H1 (cell line): ENCODE measurements around the gene HSFX4. TPM values are rescaled to one million over a fixed set of nuclear protein-coding genes. Genes with fewer than 3 reads are reported as not detected.
"Not testable (repeated sequence)": the region's sequence is repeated elsewhere in the genome, so short reads cannot be mapped to it uniquely, and the experiment has no call there.

Experiments used
- CTCF ChIA-PET: fragments of 300-600 bp; sonication (Branson Sonifier 250); formaldehyde crosslinking; loops from one replicate; lab custom pipeline; 2021; ENCODE audit not compliant: partially characterized antibody; lab: Charles Lee
- POLR2A ChIA-PET: fragments of 300-600 bp; sonication (Branson Sonifier 250); formaldehyde crosslinking; loops from one replicate; lab custom pipeline; 2021; ENCODE audit warnings: inconsistent platforms; ENCODE audit not compliant: partially characterized antibody; lab: Charles Lee
- DNase-seq, 2 experiments: peaks; one replicate each; pipeline versions ENCODE4 v3.0.0 to v3.0.0-alpha.2; 2010 to 2022; ENCODE audit warnings: low spot score in 2 of 2, low read depth in 1 of 2, mixed read lengths in 1 of 2
- FAIRE-seq: peaks from 2 replicates; lab custom pipeline; 2011; peaks lifted over from hg19 to GRCh38; lab: Jason Lieb, UNC
- H2AFZ ChIP-seq: 2 replicates; pipeline ENCODE4 v1.8.1; 2012; ENCODE audit warnings: low read length, inconsistent platforms
- H2AK5ac ChIP-seq: 2 replicates; pipeline ENCODE4 v1.6.1; 2013; ENCODE audit warnings: low read depth, low read length
- H2BK120ac ChIP-seq: replicated peaks from 2 replicates; pipeline ENCODE3; 2013; ENCODE audit warnings: low read depth, low read length, inconsistent platforms
- H2BK12ac ChIP-seq: 2 replicates; pipeline ENCODE4 v1.6.1; 2013; ENCODE audit warnings: low read depth, low read length
- H2BK15ac ChIP-seq: 2 replicates; pipeline ENCODE4 v1.6.1; 2013; ENCODE audit warnings: low read length
- H2BK20ac ChIP-seq: 2 replicates; pipeline ENCODE4 v1.6.1; 2013; ENCODE audit warnings: low read length
- H2BK5ac ChIP-seq: 2 replicates; pipeline ENCODE4 v1.6.1; 2013; ENCODE audit warnings: low read depth, low read length
- H3K14ac ChIP-seq: 2 replicates; pipeline ENCODE4 v1.6.1; 2013; ENCODE audit warnings: inconsistent platforms; ENCODE audit not compliant: insufficient read length
- H3K18ac ChIP-seq: 2 replicates; pipeline ENCODE4 v1.6.1; 2013; ENCODE audit warnings: low read length; ENCODE audit errors: extremely low read depth
- H3K23ac ChIP-seq: 2 replicates; pipeline ENCODE4 v1.6.1; 2013; ENCODE audit warnings: inconsistent platforms; ENCODE audit not compliant: insufficient read length
- H3K23me2 ChIP-seq: 2 replicates; pipeline ENCODE4 v1.6.1; 2013; ENCODE audit warnings: low read depth, low read length
- H3K27ac ChIP-seq: 2 replicates; pipeline ENCODE4 v1.6.1; 2011; ENCODE audit warnings: low read depth, low read length, inconsistent platforms
- H3K27me3 ChIP-seq, 4 experiments: replicated peaks in 1 of 4; 1 replicate in 1 of 4; 2 replicates in 3 of 4; pipeline versions ENCODE4 v1.6.1 to v1.8.1; 2011 to 2013; ENCODE audit warnings: low read length in 3 of 4, mild to moderate bottlenecking in 3 of 4, inconsistent platforms in 2 of 4, mixed read lengths in 2 of 4, moderate library complexity in 1 of 4; ENCODE audit not compliant: control insufficient read depth in 3 of 4, insufficient read depth in 3 of 4; ENCODE audit errors: extremely low read depth in 1 of 4
- H3K36me3 ChIP-seq, 4 experiments: 2 replicates each; pipeline versions ENCODE4 v1.6.1 to v1.8.1; 2011 to 2013; ENCODE audit warnings: mild to moderate bottlenecking in 4 of 4, low read length in 3 of 4, moderate library complexity in 2 of 4, control low read depth in 1 of 4, inconsistent platforms in 1 of 4; ENCODE audit not compliant: insufficient read depth in 4 of 4, control insufficient read depth in 2 of 4
- H3K4ac ChIP-seq: replicated peaks from 2 replicates; pipeline ENCODE3; 2013; ENCODE audit warnings: low read length, low read depth, mixed read lengths, inconsistent platforms; ENCODE audit not compliant: insufficient read length
- H3K4me1 ChIP-seq, 4 experiments: replicated peaks in 1 of 4; 1 replicate in 1 of 4; 2 replicates in 3 of 4; pipeline versions ENCODE4 v1.6.1 to v1.8.1; 2011 to 2013; ENCODE audit warnings: low read length in 3 of 4, inconsistent platforms in 2 of 4, mixed read lengths in 1 of 4; ENCODE audit not compliant: insufficient read depth in 4 of 4, control insufficient read depth in 3 of 4
- H3K4me2 ChIP-seq, 2 experiments: 2 replicates each; pipeline versions ENCODE4 v1.6.1 to v1.8.1; 2011 to 2013; ENCODE audit warnings: low read depth in 2 of 2, low read length in 2 of 2, control low read depth in 1 of 2, inconsistent platforms in 1 of 2, mild to moderate bottlenecking in 1 of 2; ENCODE audit not compliant: insufficient read depth in 1 of 2
- H3K4me3 ChIP-seq, 4 experiments: fragments of 200-600, 300-600 bp in 1 of 4; sonication (generic), shearing (Covaris generic), sonication (Bioruptor Twin) in 1 of 4; 2 replicates each; pipeline versions ENCODE4 v1.5.1 to v1.8.1; 2011 to 2016; ENCODE audit warnings: low read length in 4 of 4, low read depth in 3 of 4, control low read depth in 2 of 4, inconsistent platforms in 2 of 4, mild to moderate bottlenecking in 2 of 4, mixed read lengths in 1 of 4, moderate library complexity in 1 of 4; ENCODE audit not compliant: insufficient read depth in 2 of 4; ENCODE audit errors: extremely low read depth in 1 of 4
- H3K56ac ChIP-seq: replicated peaks from 2 replicates; pipeline ENCODE3; 2013; ENCODE audit warnings: low read depth, mild to moderate bottlenecking, mixed read lengths, low read length, inconsistent platforms; ENCODE audit not compliant: insufficient read length
- H3K79me1 ChIP-seq: 2 replicates; pipeline ENCODE4 v1.6.1; 2013; ENCODE audit warnings: low read depth, low read length, control low read depth
- H3K79me2 ChIP-seq, 2 experiments: 2 replicates each; pipeline versions ENCODE4 v1.6.1 to v1.8.1; 2012 to 2013; ENCODE audit warnings: low read length in 2 of 2, mild to moderate bottlenecking in 2 of 2, inconsistent platforms in 1 of 2; ENCODE audit not compliant: insufficient read depth in 2 of 2, control insufficient read depth in 1 of 2
- H3K9ac ChIP-seq, 4 experiments: replicated peaks in 1 of 4; 1 replicate in 1 of 4; 2 replicates in 3 of 4; pipeline versions ENCODE4 v1.6.1 to v1.8.1; 2011 to 2013; ENCODE audit warnings: low read depth in 3 of 4, low read length in 3 of 4, control low read depth in 2 of 4, mild to moderate bottlenecking in 2 of 4, moderate library complexity in 2 of 4, inconsistent platforms in 1 of 4; ENCODE audit errors: extremely low read depth in 1 of 4
- H3K9me3 ChIP-seq, 2 experiments: 2 replicates each; pipeline versions ENCODE4 v1.6.1 to v1.8.1; 2012 to 2013; ENCODE audit warnings: mild to moderate bottlenecking in 2 of 2, moderate library complexity in 2 of 2, control low read depth in 1 of 2, inconsistent platforms in 1 of 2, low read depth in 1 of 2, low read length in 1 of 2, mixed read lengths in 1 of 2; ENCODE audit not compliant: insufficient read depth in 2 of 2
- H4K20me1 ChIP-seq, 2 experiments: replicated peaks in 1 of 2; 2 replicates each; pipeline versions ENCODE3 to v1.8.1; 2011 to 2013; ENCODE audit warnings: inconsistent platforms in 2 of 2, low read length in 2 of 2, mild to moderate bottlenecking in 1 of 2; ENCODE audit not compliant: insufficient read depth in 2 of 2, control insufficient read depth in 1 of 2
- H4K5ac ChIP-seq: 2 replicates; pipeline ENCODE4 v1.6.1; 2013; ENCODE audit warnings: low read length, low read depth, mixed read lengths, inconsistent platforms; ENCODE audit not compliant: insufficient read length
- H4K8ac ChIP-seq: 2 replicates; pipeline ENCODE4 v1.8.0; 2013; ENCODE audit warnings: mild to moderate bottlenecking, moderate library complexity, low read length, inconsistent platforms; ENCODE audit not compliant: insufficient read depth; ENCODE audit errors: extremely low read depth
- H4K91ac ChIP-seq: replicated peaks from 2 replicates; pipeline ENCODE3; 2013; ENCODE audit warnings: low read length, mixed read lengths, inconsistent platforms; ENCODE audit not compliant: insufficient read length
- BRCA1 ChIP-seq: IDR thresholded peaks from 2 replicates; pipeline ENCODE4 v1.6.1; 2012; ENCODE audit warnings: low read depth, low read length, improper control_type of control experiment
- EZH2 ChIP-seq: fragments of 200-600 bp; sonication (generic); IDR thresholded peaks from 2 replicates; pipeline ENCODE4 v1.7.1; 2012; ENCODE audit warnings: low read depth, mild to moderate bottlenecking, moderate library complexity, low read length, inconsistent platforms; ENCODE audit not compliant: severe bottlenecking
- JUN ChIP-seq: IDR thresholded peaks from 2 replicates; pipeline ENCODE4 v1.6.1; 2011; ENCODE audit warnings: low read depth, mild to moderate bottlenecking, improper control_type of control experiment, low read length
- POU5F1 ChIP-seq: IDR thresholded peaks from 2 replicates; pipeline ENCODE4 v1.6.1; 2011; ENCODE audit warnings: low read depth, mild to moderate bottlenecking, low read length, moderate library complexity
- ZNF274 ChIP-seq: IDR thresholded peaks from 2 replicates; pipeline ENCODE4 v1.7.0; 2012; ENCODE audit warnings: low read length, borderline replicate concordance; ENCODE audit errors: extremely low read depth
- WGBS, 2 experiments: shearing (Covaris generic) in 1 of 2; methylation state at CpG; one replicate each; pipeline versions ENCODE4 v1.1.6 to v1.1.7; 2013 to 2015; ENCODE audit warnings: low lambda C conversion rate in 2 of 2, mixed read lengths in 2 of 2, inconsistent platforms in 1 of 2, low coverage in 1 of 2, missing lambda C conversion rate in 1 of 2; ENCODE audit not compliant: insufficient replicate concordance in 2 of 2, insufficient coverage in 1 of 2, insufficient read length in 1 of 2; ENCODE audit errors: extremely low coverage in 1 of 2, missing lambda C conversion rate in 1 of 2; 5-methylcytosine and 5-hydroxymethylcytosine counted together
- polyA plus RNA-seq, 7 experiments: library from polyadenylated mRNA; depleted of rRNA in 3 of 7; stranded (reverse) in 5 of 7; unstranded in 2 of 7; fragments of >200 nt in 5 of 7; fragments of 200-250 nt in 2 of 7; gene quantifications; 1 replicate in 5 of 7; 2 replicates in 1 of 7; 4 replicates in 1 of 7; pipeline versions ENCODE4 v1.2.1 to v1.2.3, GENCODE V29; 2011 to 2013; ENCODE audit warnings: missing spikeins in 2 of 7, mixed read lengths in 2 of 7
- total RNA-seq: library from RNA; stranded (reverse); fragmentation: NEBNext Ultra II Directional; extraction: Animal tissue kit (Norgen Biotek cat#: 25700); gene quantifications from 2 replicates; pipeline ENCODE4 v1.2.1, GENCODE V29; 2021
- TF ChIP-seq, protein P1 (sequence below): IDR thresholded peaks from 2 replicates; pipeline ENCODE4 v1.6.1; 2012; ENCODE audit warnings: low read length, inconsistent platforms

Gene HSFX4
- total and polyA plus RNA-seq, 2 of the 8 experiments (the other 6 are each of a cell fraction or from before 2014, with no cell fraction given) = not detected

GRCh38 chrX:149916745-149917392 lies 12.5 kb upstream of the HSFX4 start (continued):
- TF ChIP-seq, protein P1, sequence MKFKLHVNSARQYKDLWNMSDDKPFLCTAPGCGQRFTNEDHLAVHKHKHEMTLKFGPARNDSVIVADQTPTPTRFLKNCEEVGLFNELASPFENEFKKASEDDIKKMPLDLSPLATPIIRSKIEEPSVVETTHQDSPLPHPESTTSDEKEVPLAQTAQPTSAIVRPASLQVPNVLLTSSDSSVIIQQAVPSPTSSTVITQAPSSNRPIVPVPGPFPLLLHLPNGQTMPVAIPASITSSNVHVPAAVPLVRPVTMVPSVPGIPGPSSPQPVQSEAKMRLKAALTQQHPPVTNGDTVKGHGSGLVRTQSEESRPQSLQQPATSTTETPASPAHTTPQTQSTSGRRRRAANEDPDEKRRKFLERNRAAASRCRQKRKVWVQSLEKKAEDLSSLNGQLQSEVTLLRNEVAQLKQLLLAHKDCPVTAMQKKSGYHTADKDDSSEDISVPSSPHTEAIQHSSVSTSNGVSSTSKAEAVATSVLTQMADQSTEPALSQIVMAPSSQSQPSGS = no peak
- TF ChIP-seq BRCA1 (no peak), POU5F1 (no peak), EZH2 (no peak), JUN (no peak), ZNF274 (no peak)

DNA sequence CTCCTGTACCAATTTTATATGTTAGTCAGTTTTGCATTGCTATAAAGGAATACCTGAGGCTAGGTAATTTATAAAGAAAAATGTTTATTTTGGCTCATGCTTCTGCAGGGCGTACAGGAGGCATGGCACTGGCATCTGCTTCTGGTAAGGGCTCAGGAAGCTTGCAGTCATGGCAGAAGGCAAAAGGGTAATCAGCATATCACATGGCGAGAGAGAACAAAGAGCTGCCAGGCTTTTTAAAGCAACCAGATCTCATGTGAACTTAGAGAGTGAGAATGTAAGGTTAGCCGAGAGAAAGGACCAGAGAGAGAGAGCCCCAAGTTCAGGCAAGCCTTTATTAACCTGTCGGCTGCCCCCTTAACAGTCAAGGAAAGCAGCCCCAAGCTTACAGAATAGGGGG lies 5.5 kb upstream of the HSFX4 start:
- H2BK120ac ChIP-seq, H2AFZ ChIP-seq, H3K4me3 ChIP-seq, H3K36me3 ChIP-seq, H3K18ac ChIP-seq, H3K4me1 ChIP-seq, H4K8ac ChIP-seq, H3K79me2 ChIP-seq, H3K27ac ChIP-seq, H4K20me1 ChIP-seq, H3K9me3 ChIP-seq, H3K27me3 ChIP-seq, H3K56ac ChIP-seq, H3K79me1 ChIP-seq, CTCF ChIA-PET, H2BK15ac ChIP-seq, H3K23me2 ChIP-seq, H2BK5ac ChIP-seq, H3K4me2 ChIP-seq, H2AK5ac ChIP-seq, H4K91ac ChIP-seq, H3K23ac ChIP-seq, H3K9ac ChIP-seq, H4K5ac ChIP-seq, H2BK20ac ChIP-seq, POLR2A ChIA-PET, H3K14ac ChIP-seq, H2BK12ac ChIP-seq, FAIRE-seq, H3K4ac ChIP-seq, DNase-seq: not testable (repeated sequence)
- no CpG with 5 or more reads among the region's 4 CpGs for WGBS, 2 experiments
